Measurements from ENCODE around the gene ERLIN1. TPM values are rescaled to one million over a fixed set of nuclear protein-coding genes. Genes with fewer than 3 reads are reported as not detected.

The ERLIN1 gene
- total RNA-seq, 5 donors from 2014 or later (not counting 1 experiment from before 2014, with no cell fraction given): 4.1 to 11.6 (median 8.9) TPM

DNA sequence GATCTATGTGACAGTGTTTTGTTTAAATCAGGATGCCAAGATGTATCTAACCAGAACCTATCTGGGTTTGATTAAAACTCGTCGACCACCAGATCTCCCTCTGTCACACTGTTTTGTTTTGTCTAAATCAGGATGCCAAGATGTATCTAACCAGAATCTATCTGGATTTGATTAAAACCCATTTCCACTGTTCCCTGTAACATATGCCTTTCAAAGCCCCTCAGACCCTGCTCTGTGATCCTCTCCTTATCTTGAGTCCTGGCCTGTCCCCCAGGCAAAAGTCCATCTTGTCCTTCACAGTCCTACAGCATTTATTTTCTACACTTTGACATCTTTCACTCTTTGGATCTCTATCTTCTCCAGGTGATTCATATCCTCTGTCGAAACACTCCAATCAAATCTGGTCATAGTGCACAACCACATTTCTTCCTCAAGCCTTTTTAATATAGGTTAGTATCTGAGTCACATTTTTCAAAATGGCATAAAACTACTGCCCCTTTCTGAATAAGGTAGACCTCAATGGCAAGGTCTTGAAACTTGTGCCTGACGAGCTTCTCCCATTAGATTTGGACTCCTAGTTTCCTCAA, 32.5 kb downstream of the ERLIN1 start:
- Histone ChIP-seq H3K27ac (ENCODE audit: low read length) (no peak overlapping the region), H3K4me3 (ENCODE audit: control insufficient read depth in 1 of 2, extremely low read depth in 1 of 2, low read length in 1 of 2) (no peak overlapping the region), H3K36me3 (ENCODE audit: control insufficient read depth in 2 of 2, extremely low read depth in 1 of 2, insufficient read depth in 1 of 2, low read length in 1 of 2) (peaks cover 8 to 70% of the 10 kb centered on the region in 2 donors), H3K4me1 (ENCODE audit: control insufficient read depth in 1 of 2, extremely low read depth in 1 of 2, insufficient read depth in 2 of 2, low read length in 2 of 2) (no peaks in the 10 kb centered on the region), H3K9me3 (no peaks in the 10 kb centered on the region), H3K27me3 (replicated peaks in 1 of 2; ENCODE audit: control insufficient read depth in 2 of 2, extremely low read depth in 1 of 2, insufficient read depth in 2 of 2, low read length in 1 of 2) (no peaks in the 10 kb centered on the region)
- POLR2A ChIA-PET: no interaction called here
- CTCF ChIA-PET: no interaction called here
- H3K4me1 Mint-ChIP-seq: peaks cover 0 to 2% (median 1%) of the 10 kb centered on the region in 3 donors
- no peak overlapping the region for H3K27ac Mint-ChIP-seq
- H3K27me3 Mint-ChIP-seq: no peaks in the 10 kb centered on the region
- H3K4me3 Mint-ChIP-seq: no peak overlapping the region
- peaks cover 74% of the 10 kb centered on the region for H3K36me3 Mint-ChIP-seq
- WGBS (ENCODE audit: insufficient coverage): no CpG with 5 or more reads among the region's 4 CpGs
- DNase-seq: no peak
- H3K9me3 Mint-ChIP-seq: no peaks in the 10 kb centered on the region
- no peak for ATAC-seq (replicated peaks in 1 of 4)

DNA sequence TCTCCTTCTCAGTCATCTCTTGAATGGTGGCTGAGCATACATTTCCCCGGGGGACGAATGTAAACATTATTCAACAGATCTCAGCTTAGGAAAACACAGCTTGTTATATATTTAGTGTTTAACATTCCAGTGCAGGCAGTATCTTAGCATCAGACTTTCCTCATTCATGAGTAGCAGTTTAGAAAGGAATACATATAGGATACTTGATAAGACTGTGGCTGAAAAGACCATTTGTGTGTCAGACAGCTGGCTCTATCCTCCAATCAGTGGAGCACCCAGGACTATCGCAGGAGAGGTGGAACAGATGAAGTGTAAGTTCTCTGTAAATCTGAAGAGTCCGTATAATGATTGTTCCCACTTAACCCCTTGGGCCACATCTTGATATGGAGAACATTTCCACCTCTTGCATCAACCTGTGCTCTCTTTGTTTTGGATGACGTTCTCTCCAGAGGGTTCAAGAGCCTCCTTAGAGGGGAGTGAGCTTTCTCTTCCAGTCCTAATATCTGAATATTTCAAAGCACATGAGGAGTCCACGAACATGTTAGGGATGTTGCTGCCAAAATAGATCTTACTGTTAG, 34.0 kb downstream of the ERLIN1 start:
- ATAC-seq (replicated peaks in 1 of 4): no peak
- H3K27me3 ChIP-seq (replicated peaks in 1 of 2; ENCODE audit: control insufficient read depth in 2 of 2, extremely low read depth in 1 of 2, insufficient read depth in 2 of 2, low read length in 1 of 2): no peaks in the 10 kb centered on the region
- ChIA-PET POLR2A (no interaction called here), CTCF (no interaction called here)
- H3K4me3 ChIP-seq (ENCODE audit: control insufficient read depth in 1 of 2, extremely low read depth in 1 of 2, low read length in 1 of 2): no peak overlapping the region
- H3K9me3 ChIP-seq: no peaks in the 10 kb centered on the region
- Mint-ChIP-seq H3K27me3 (no peaks in the 10 kb centered on the region), H3K4me1 (no peaks in the 10 kb centered on the region), H3K9me3 (no peaks in the 10 kb centered on the region), H3K36me3 (peaks cover 58% of the 10 kb centered on the region), H3K27ac (no peak overlapping the region), H3K4me3 (no peak overlapping the region)
- no peak overlapping the region for H3K27ac ChIP-seq (ENCODE audit: low read length)
- no peaks in the 10 kb centered on the region for H3K4me1 ChIP-seq (ENCODE audit: control insufficient read depth in 1 of 2, extremely low read depth in 1 of 2, insufficient read depth in 2 of 2, low read length in 2 of 2)
- no peak for DNase-seq
- WGBS (ENCODE audit: insufficient coverage): no CpG with 5 or more reads among the region's 6 CpGs
- peaks cover 8 to 58% of the 10 kb centered on the region in 2 donors for H3K36me3 ChIP-seq (ENCODE audit: control insufficient read depth in 2 of 2, extremely low read depth in 1 of 2, insufficient read depth in 1 of 2, low read length in 1 of 2)

DNA sequence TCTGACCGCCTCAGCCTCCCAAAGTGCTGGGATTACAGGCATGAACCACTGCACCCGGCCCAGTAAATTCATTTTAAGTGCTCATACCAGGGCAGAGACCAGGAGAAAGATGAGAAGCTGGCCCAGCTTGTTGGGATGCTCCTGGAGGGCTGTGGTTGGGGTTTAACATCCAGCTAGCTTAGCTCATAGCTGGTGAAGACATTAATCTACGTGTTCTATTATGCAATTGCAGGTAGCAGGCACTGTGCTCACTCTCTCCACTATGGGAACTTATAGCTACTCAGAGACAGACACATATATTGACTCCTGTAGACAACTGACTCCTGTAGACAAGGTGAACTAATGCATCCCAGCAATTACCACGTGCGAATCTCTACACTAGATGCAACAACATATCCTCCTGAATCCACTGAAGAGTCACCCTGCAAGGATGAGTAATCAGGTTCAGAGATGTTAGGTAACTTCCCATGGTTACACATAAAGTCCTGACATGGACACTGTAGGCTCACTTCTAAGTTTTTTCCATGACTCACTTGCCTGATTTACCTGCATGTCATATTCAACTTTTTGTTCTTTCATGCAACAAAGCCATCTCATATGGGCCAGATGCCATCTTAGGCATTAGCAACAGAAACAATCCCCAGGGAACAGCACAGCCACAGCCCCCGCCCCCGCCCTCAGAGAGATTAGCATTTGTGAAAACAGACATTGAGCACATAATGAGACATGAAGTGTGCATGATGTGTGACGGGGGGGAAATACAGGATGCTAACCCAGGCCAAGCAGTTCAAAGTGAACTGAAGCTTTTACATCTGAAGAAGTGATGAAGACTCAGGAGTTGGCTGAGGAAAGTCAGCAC, 37.2 kb downstream of the ERLIN1 start:
- Mint-ChIP-seq H3K27ac (no peak overlapping the region), H3K4me1 (no peaks in the 10 kb centered on the region), H3K27me3 (peaks cover 2 to 5% of the 10 kb centered on the region in 2 donors), H3K9me3 (no peaks in the 10 kb centered on the region), H3K4me3 (no peak overlapping the region), H3K36me3 (peaks cover 36% of the 10 kb centered on the region)
- Histone ChIP-seq H3K4me3 (ENCODE audit: control insufficient read depth in 1 of 2, extremely low read depth in 1 of 2, low read length in 1 of 2) (no peak overlapping the region), H3K4me1 (ENCODE audit: control insufficient read depth in 1 of 2, extremely low read depth in 1 of 2, insufficient read depth in 2 of 2, low read length in 2 of 2) (no peaks in the 10 kb centered on the region), H3K27ac (ENCODE audit: low read length) (no peak overlapping the region), H3K9me3 (no peaks in the 10 kb centered on the region), H3K27me3 (replicated peaks in 1 of 2; ENCODE audit: control insufficient read depth in 2 of 2, extremely low read depth in 1 of 2, insufficient read depth in 2 of 2, low read length in 1 of 2) (no peaks in the 10 kb centered on the region), H3K36me3 (ENCODE audit: control insufficient read depth in 2 of 2, extremely low read depth in 1 of 2, insufficient read depth in 1 of 2, low read length in 1 of 2) (peaks cover 8 to 31% of the 10 kb centered on the region in 2 donors)
- CTCF ChIA-PET: interaction anchor here in 1 of 2 donors (0.6 to 1.1 kb wide), 2 partner anchors 16 to 26 kb away, joined by 3 to 4 read pairs; no protein-coding TSS in a partner anchor
- DNase-seq: no peak
- 75% methylated on average over 6 of the region's 8 CpGs for WGBS (ENCODE audit: insufficient coverage)
- ATAC-seq (replicated peaks in 1 of 4): no peak
- POLR2A ChIA-PET: no interaction called here

DNA sequence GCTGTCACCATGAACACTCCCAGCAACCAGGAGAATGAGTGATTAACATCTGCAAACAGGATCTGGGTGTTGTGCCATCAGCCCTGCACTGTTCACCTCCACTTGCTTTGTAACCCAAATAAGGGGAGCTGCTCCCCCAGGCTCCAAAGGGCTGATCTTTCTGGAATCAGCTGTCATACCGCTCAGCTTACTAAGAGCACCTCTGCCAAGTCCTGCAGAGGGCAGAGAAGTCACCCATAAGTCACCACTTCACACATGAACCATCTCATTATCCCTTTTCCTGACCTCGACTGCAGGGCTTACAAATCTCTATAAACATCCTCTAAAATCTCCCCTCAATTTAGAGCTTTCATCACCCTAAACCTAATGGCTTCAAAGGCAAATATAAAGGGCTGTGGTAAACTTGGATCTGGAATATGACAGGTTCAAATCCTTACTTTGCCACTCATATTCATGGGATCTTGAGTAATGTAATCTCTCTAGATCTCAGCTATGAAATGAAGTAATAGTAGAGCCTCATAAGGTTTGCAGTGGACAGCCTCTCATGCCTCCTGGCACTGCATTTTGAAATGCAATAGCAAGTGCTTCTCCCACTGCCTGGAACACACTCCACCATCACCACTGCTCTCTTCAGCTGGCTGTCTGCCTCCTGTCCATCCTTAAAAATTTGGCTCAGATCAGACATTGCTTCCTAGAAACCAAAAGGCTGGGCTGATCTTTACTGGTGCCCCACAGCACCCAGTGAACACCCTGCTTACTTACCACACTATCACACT, 38.8 kb downstream of the ERLIN1 start:
- Mint-ChIP-seq H3K27me3 (peaks cover 2 to 11% of the 10 kb centered on the region in 2 donors), H3K27ac (no peak overlapping the region), H3K36me3 (peaks cover 25% of the 10 kb centered on the region), H3K9me3 (no peaks in the 10 kb centered on the region), H3K4me3 (no peak overlapping the region), H3K4me1 (no peaks in the 10 kb centered on the region)
- H3K4me1 ChIP-seq (ENCODE audit: control insufficient read depth in 1 of 2, extremely low read depth in 1 of 2, insufficient read depth in 2 of 2, low read length in 2 of 2): no peaks in the 10 kb centered on the region
- CTCF ChIA-PET: interaction anchor here in 1 of 2 donors (1.1 kb wide), 1 partner anchor 28 kb away, joined by 3 read pairs; no protein-coding TSS in a partner anchor
- H3K36me3 ChIP-seq (ENCODE audit: control insufficient read depth in 2 of 2, extremely low read depth in 1 of 2, insufficient read depth in 1 of 2, low read length in 1 of 2): peaks cover 7 to 16% of the 10 kb centered on the region in 2 donors
- POLR2A ChIA-PET: no interaction called here
- no peaks in the 10 kb centered on the region for H3K27me3 ChIP-seq (replicated peaks in 1 of 2; ENCODE audit: control insufficient read depth in 2 of 2, extremely low read depth in 1 of 2, insufficient read depth in 2 of 2, low read length in 1 of 2)
- no peak overlapping the region for H3K27ac ChIP-seq (ENCODE audit: low read length)
- H3K4me3 ChIP-seq (ENCODE audit: control insufficient read depth in 1 of 2, extremely low read depth in 1 of 2, low read length in 1 of 2): no peak overlapping the region
- WGBS (ENCODE audit: insufficient coverage): 75% methylated on average over 1 of the region's 2 CpGs
- no peaks in the 10 kb centered on the region for H3K9me3 ChIP-seq
- DNase-seq: no peak
- ATAC-seq (replicated peaks in 1 of 4): no peak

DNA sequence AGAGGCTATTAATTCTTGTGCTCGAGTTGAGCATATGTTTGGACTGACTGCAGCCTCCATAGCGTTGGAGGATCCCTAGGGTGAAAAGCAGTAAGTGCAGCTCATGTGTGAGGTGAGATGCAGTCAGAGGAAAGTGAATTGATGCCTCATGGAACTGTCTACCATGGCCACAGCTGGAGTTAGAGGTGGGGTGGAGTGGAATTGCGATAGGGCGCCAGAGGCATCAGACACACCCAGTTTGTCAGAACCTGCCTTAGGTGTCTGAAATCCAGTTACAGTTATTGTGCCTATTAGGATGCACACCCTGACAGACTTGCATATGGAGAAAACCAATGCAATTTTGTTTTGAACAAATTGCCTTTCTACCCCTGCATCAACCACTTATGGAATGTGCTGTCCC, 39.4 kb downstream of the ERLIN1 start:
- no peaks in the 10 kb centered on the region for H3K27me3 ChIP-seq (replicated peaks in 1 of 2; ENCODE audit: control insufficient read depth in 2 of 2, extremely low read depth in 1 of 2, insufficient read depth in 2 of 2, low read length in 1 of 2)
- DNase-seq (no peak), ATAC-seq (replicated peaks in 1 of 4) (no peak)
- H3K4me1 ChIP-seq (ENCODE audit: control insufficient read depth in 1 of 2, extremely low read depth in 1 of 2, insufficient read depth in 2 of 2, low read length in 2 of 2): no peaks in the 10 kb centered on the region
- CTCF ChIA-PET: no interaction called here
- no peaks in the 10 kb centered on the region for H3K9me3 ChIP-seq
- peaks cover 2 to 15% of the 10 kb centered on the region in 2 donors for H3K27me3 Mint-ChIP-seq
- H3K36me3 ChIP-seq (ENCODE audit: control insufficient read depth in 2 of 2, extremely low read depth in 1 of 2, insufficient read depth in 1 of 2, low read length in 1 of 2): peaks cover 0 to 10% of the 10 kb centered on the region in 2 donors
- H3K9me3 Mint-ChIP-seq: no peaks in the 10 kb centered on the region
- POLR2A ChIA-PET: no interaction called here
- H3K27ac Mint-ChIP-seq: no peak overlapping the region
- peaks cover 18% of the 10 kb centered on the region for H3K36me3 Mint-ChIP-seq
- no peak overlapping the region for H3K4me3 ChIP-seq (ENCODE audit: control insufficient read depth in 1 of 2, extremely low read depth in 1 of 2, low read length in 1 of 2)
- no peaks in the 10 kb centered on the region for H3K4me1 Mint-ChIP-seq
- WGBS (ENCODE audit: insufficient coverage): 88% methylated on average over 3 of the region's 4 CpGs
- no peak overlapping the region for H3K27ac ChIP-seq (ENCODE audit: low read length)
- H3K4me3 Mint-ChIP-seq: no peak overlapping the region

DNA sequence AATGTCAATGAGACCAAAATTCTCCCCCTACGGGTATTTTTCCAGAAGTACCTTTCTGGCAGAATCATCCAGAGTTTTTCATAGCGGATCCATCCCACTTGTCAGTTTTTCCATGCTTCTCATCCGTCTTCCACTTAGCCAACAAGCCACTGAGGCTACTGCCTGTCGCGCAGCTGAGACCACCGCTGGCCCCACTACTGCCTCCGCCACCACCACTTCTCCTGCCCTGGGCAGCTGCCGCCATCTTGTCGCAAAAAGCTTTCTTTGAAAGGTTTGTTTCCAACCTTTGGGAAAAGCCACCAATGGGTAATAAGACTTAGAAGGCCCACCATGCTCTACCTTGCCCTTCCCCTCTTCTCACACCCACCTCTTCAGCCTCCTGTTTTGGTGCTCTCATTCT, 42.1 kb downstream of the ERLIN1 start:
- Mint-ChIP-seq H3K4me1 (no peaks in the 10 kb centered on the region), H3K27me3 (peaks cover 9 to 23% of the 10 kb centered on the region in 2 donors), H3K27ac (no peak overlapping the region), H3K4me3 (no peak overlapping the region), H3K36me3 (peaks cover 1% of the 10 kb centered on the region), H3K9me3 (no peaks in the 10 kb centered on the region)
- H3K4me3 ChIP-seq (ENCODE audit: control insufficient read depth in 1 of 2, extremely low read depth in 1 of 2, low read length in 1 of 2): no peak overlapping the region
- no peaks in the 10 kb centered on the region for H3K4me1 ChIP-seq (ENCODE audit: control insufficient read depth in 1 of 2, extremely low read depth in 1 of 2, insufficient read depth in 2 of 2, low read length in 2 of 2)
- no peaks in the 10 kb centered on the region for H3K9me3 ChIP-seq
- CTCF ChIA-PET: interaction anchor here in 1 of 2 donors (1.2 kb wide), 1 partner anchor 11 kb away, joined by 4 read pairs; no protein-coding TSS in a partner anchor
- ATAC-seq (replicated peaks in 1 of 4) (no peak), DNase-seq (no peak)
- H3K27ac ChIP-seq (ENCODE audit: low read length): no peak overlapping the region
- POLR2A ChIA-PET: no interaction called here
- no peaks in the 10 kb centered on the region for H3K36me3 ChIP-seq (ENCODE audit: control insufficient read depth in 2 of 2, extremely low read depth in 1 of 2, insufficient read depth in 1 of 2, low read length in 1 of 2)
- 96% methylated on average over 8 of the region's 9 CpGs for WGBS (ENCODE audit: insufficient coverage)
- no peaks in the 10 kb centered on the region for H3K27me3 ChIP-seq (replicated peaks in 1 of 2; ENCODE audit: control insufficient read depth in 2 of 2, extremely low read depth in 1 of 2, insufficient read depth in 2 of 2, low read length in 1 of 2)

Data from T-cell (primary cell).